Liver (tissue), 9 donors: ENCODE data around the gene POLDIP2. TPM values are rescaled to one million over a fixed set of nuclear protein-coding genes. Genes with fewer than 3 reads are reported as not detected.

Experiments
- DNase-seq: peaks from one replicate; pipeline ENCODE4 v3.0.0-alpha.2; 2017; ENCODE audit warnings: low spot score
- H3K27ac ChIP-seq, 2 donors: one replicate each; pipeline ENCODE4 v1.7.0; 2013; ENCODE audit warnings: inconsistent platforms in 2 of 2, low read length in 2 of 2, control low read depth in 1 of 2, low read depth in 1 of 2, mild to moderate bottlenecking in 1 of 2
- H3K27me3 ChIP-seq, 4 donors: one replicate each; pipeline versions ENCODE4 v1.6.1 to v1.7.0; 2013; ENCODE audit warnings: low read length in 3 of 4, inconsistent platforms in 1 of 4, mild to moderate bottlenecking in 1 of 4, moderate library complexity in 1 of 4; ENCODE audit not compliant: control insufficient read depth in 4 of 4, insufficient read depth in 4 of 4
- H3K36me3 ChIP-seq, 4 donors: one replicate each; pipeline versions ENCODE4 v1.6.1 to v1.7.0; 2013; ENCODE audit warnings: low read length in 3 of 4, mild to moderate bottlenecking in 3 of 4, low read depth in 1 of 4, moderate library complexity in 1 of 4; ENCODE audit not compliant: control insufficient read depth in 4 of 4, insufficient read depth in 3 of 4
- H3K4me1 ChIP-seq, 4 donors: one replicate each; pipeline versions ENCODE4 v1.6.1 to v1.7.0; 2013; ENCODE audit warnings: low read length in 3 of 4, mild to moderate bottlenecking in 3 of 4, moderate library complexity in 1 of 4; ENCODE audit not compliant: control insufficient read depth in 4 of 4, insufficient read depth in 4 of 4
- H3K4me3 ChIP-seq, 3 donors: one replicate each; pipeline versions ENCODE4 v1.6.1 to v1.7.0; 2013; ENCODE audit warnings: low read length in 3 of 3, control low read depth in 1 of 3, low read depth in 1 of 3, mild to moderate bottlenecking in 1 of 3
- H3K9ac ChIP-seq, 2 donors: one replicate each; pipeline ENCODE4 v1.7.0; 2013; ENCODE audit warnings: low read length in 2 of 2, mild to moderate bottlenecking in 2 of 2, moderate library complexity in 2 of 2, control low read depth in 1 of 2, low read depth in 1 of 2
- H3K9me3 ChIP-seq, 4 donors: one replicate each; pipeline versions ENCODE4 v1.6.1 to v1.7.0; 2013; ENCODE audit warnings: low read length in 3 of 4; ENCODE audit not compliant: control insufficient read depth in 4 of 4
- ATF3 ChIP-seq: IDR thresholded peaks from 2 replicates; pipeline ENCODE4 v1.6.1; 2016; ENCODE audit warnings: antibody characterized with exemption
- CTCF ChIP-seq: fragments of 150-350 bp; IDR thresholded peaks from 2 replicates; pipeline ENCODE4 v1.5.1; 2017; ENCODE audit warnings: improper control_type of control experiment, low read depth, low read length; ENCODE audit not compliant: missing input control
- EGR1 ChIP-seq, 2 donors: IDR thresholded peaks; 2 replicates each; pipeline ENCODE4 v1.6.1; 2016 to 2018; ENCODE audit warnings: antibody characterized with exemption in 2 of 2, low read depth in 2 of 2
- FOXA1 ChIP-seq: IDR thresholded peaks from 2 replicates; pipeline ENCODE4 v1.6.1; 2016; ENCODE audit warnings: antibody characterized with exemption
- FOXA2 ChIP-seq: IDR thresholded peaks from 2 replicates; pipeline ENCODE4 v1.6.1; 2016; ENCODE audit warnings: antibody characterized with exemption
- GABPA ChIP-seq, 2 donors: IDR thresholded peaks in 1 of 2; conservative IDR thresholded peaks in 1 of 2; 2 replicates each; pipeline ENCODE4 v1.6.1; 2016; ENCODE audit warnings: antibody characterized with exemption in 2 of 2, mild to moderate bottlenecking in 1 of 2, moderate library complexity in 1 of 2
- HNF4A ChIP-seq, 2 donors: conservative IDR thresholded peaks; 2 replicates each; pipeline ENCODE4 v1.6.1; 2016; ENCODE audit warnings: antibody characterized with exemption in 2 of 2, mild to moderate bottlenecking in 2 of 2
- JUND ChIP-seq, 2 donors: IDR thresholded peaks; 2 replicates each; pipeline ENCODE4 v1.6.1; 2016; ENCODE audit warnings: antibody characterized with exemption in 2 of 2
- MAX ChIP-seq: IDR thresholded peaks from 2 replicates; pipeline ENCODE4 v1.6.1; 2016; ENCODE audit warnings: antibody characterized with exemption
- NR2F2 ChIP-seq: IDR thresholded peaks from 2 replicates; pipeline ENCODE4 v1.6.1; 2016; ENCODE audit warnings: antibody characterized with exemption
- RAD21 ChIP-seq, 2 donors: IDR thresholded peaks; 2 replicates each; pipeline ENCODE4 v1.6.1; 2016; ENCODE audit warnings: antibody characterized with exemption in 2 of 2, mild to moderate bottlenecking in 2 of 2
- REST ChIP-seq: IDR thresholded peaks from 2 replicates; pipeline ENCODE4 v1.6.1; 2016; ENCODE audit warnings: antibody characterized with exemption, mild to moderate bottlenecking
- RXRA ChIP-seq, 2 donors: IDR thresholded peaks; 2 replicates each; pipeline ENCODE4 v1.6.1; 2017 to 2018; ENCODE audit warnings: antibody characterized with exemption in 2 of 2, mild to moderate bottlenecking in 1 of 2
- SP1 ChIP-seq: IDR thresholded peaks from 2 replicates; pipeline ENCODE4 v1.6.1; 2018; ENCODE audit warnings: antibody characterized with exemption, mild to moderate bottlenecking
- TAF1 ChIP-seq: conservative IDR thresholded peaks from 2 replicates; pipeline ENCODE4 v1.6.1; 2016; ENCODE audit warnings: antibody characterized with exemption, mild to moderate bottlenecking
- YY1 ChIP-seq: IDR thresholded peaks from 2 replicates; pipeline ENCODE4 v1.6.1; 2016; ENCODE audit warnings: antibody characterized with exemption, mild to moderate bottlenecking
- ZBTB33 ChIP-seq: IDR thresholded peaks from 2 replicates; pipeline ENCODE4 v1.6.1; 2016; ENCODE audit warnings: antibody characterized with exemption
- WGBS: extraction: QIAGEN DNeasy Blood & Tissue Kit; methylation state at CpG from one replicate; pipeline ENCODE4 v1.1.7; 2013; 5-methylcytosine and 5-hydroxymethylcytosine counted together
- polyA plus RNA-seq, 2 donors: library from polyadenylated mRNA; stranded (reverse) in 1 of 2; unstranded in 1 of 2; fragments of 200-250 nt in 1 of 2; fragments of >200 nt in 1 of 2; fragmentation: Nextera tagmentation in 1 of 2; extraction: Ambion mirVana in 1 of 2; gene quantifications; one replicate each; pipeline versions ENCODE4 v1.2.1 to v1.2.3, GENCODE V29; 2013 to 2015
- total RNA-seq, 2 donors: library from RNA; depleted of rRNA; stranded (reverse); fragments of >200 nt; gene quantifications; one replicate each; pipeline ENCODE4 v1.2.3, GENCODE V29; 2014
- donor health status: healthy.
- donor health status: healthy.
- donor health status: healthy.
- donor health status: healthy.
- donor health status: healthy.

POLDIP2 gene
- total and polyA plus RNA-seq, 4 donors, result 65.5 to 150 (median 104) TPM

- Histone ChIP-seq H3K27ac (no peak overlapping the region), H3K4me1 (peaks cover 10 to 49% (median 42%) of the 10 kb centered on the region in 4 donors), H3K27me3 (no peaks in the 10 kb centered on the region), H3K9ac (no peak overlapping the region), H3K9me3 (no peaks in the 10 kb centered on the region), H3K36me3 (peaks cover 11 to 49% (median 35%) of the 10 kb centered on the region in 4 donors), H3K4me3 (no peak overlapping the region)
- WGBS, result 88% methylated on average over 6 of the region's 6 CpGs
- no peak for TF ChIP-seq ZBTB33
- TF ChIP-seq EGR1 (IDR thresholded peaks at IDR 0.05; ENCODE audit: low read depth in 2 of 2), result no peak
- no peak for TF ChIP-seq REST
- no peak for TF ChIP-seq HNF4A (conservative IDR thresholded peaks at IDR 0.05)
- no peak for TF ChIP-seq FOXA2
- no peak for TF ChIP-seq MAX
- no peak for TF ChIP-seq ATF3
- no peak for TF ChIP-seq JUND (IDR thresholded peaks at IDR 0.05)
- no peak for TF ChIP-seq RAD21 (IDR thresholded peaks at IDR 0.05)
- no peak for TF ChIP-seq FOXA1
- TF ChIP-seq YY1, result no peak
- no peak for TF ChIP-seq GABPA (IDR thresholded peaks at IDR 0.05 in 1 of 2, conservative IDR thresholded peaks at IDR 0.05 in 1 of 2)
- DNase-seq, result no peak
Observed at GRCh38 chr17:28340374-28340773, 17.0 kb downstream of the POLDIP2 start.

GRCh38 chr17:28339431-28339830 is 17.9 kb downstream of the POLDIP2 start:
- H3K4me1 ChIP-seq, result peaks cover 4 to 47% (median 39%) of the 10 kb centered on the region in 4 donors
- H3K36me3 ChIP-seq, result peaks cover 9 to 45% (median 28%) of the 10 kb centered on the region in 4 donors
- no peak overlapping the region for H3K4me3 ChIP-seq
- H3K27ac ChIP-seq, result no peak overlapping the region
- 95% methylated on average over 15 of the region's 15 CpGs for WGBS
- no peak overlapping the region for H3K9ac ChIP-seq
- no peak for DNase-seq
- no peaks in the 10 kb centered on the region for H3K27me3 ChIP-seq
- H3K9me3 ChIP-seq, result no peaks in the 10 kb centered on the region
- TF ChIP-seq ZBTB33 (no peak), FOXA2 (no peak), RAD21 (IDR thresholded peaks at IDR 0.05) (no peak), NR2F2 (no peak), YY1 (no peak), EGR1 (IDR thresholded peaks at IDR 0.05; ENCODE audit: low read depth in 2 of 2) (no peak), MAX (no peak), HNF4A (conservative IDR thresholded peaks at IDR 0.05) (no peak), ATF3 (no peak), REST (no peak), CTCF (no peak), JUND (IDR thresholded peaks at IDR 0.05) (no peak), RXRA (IDR thresholded peaks at IDR 0.05) (no peak), SP1 (no peak), TAF1 (no peak)
